CD4-positive, alpha-beta T cell treated with Interleukin-17A for 4 hours (primary cell): ENCODE data around the gene MSLN.

Experiments used
- DNase-seq: peaks from one replicate; pipeline ENCODE4 v3.0.0-alpha.2; 2020; ENCODE audit warnings: mixed read lengths

Gene MSLN

DNA sequence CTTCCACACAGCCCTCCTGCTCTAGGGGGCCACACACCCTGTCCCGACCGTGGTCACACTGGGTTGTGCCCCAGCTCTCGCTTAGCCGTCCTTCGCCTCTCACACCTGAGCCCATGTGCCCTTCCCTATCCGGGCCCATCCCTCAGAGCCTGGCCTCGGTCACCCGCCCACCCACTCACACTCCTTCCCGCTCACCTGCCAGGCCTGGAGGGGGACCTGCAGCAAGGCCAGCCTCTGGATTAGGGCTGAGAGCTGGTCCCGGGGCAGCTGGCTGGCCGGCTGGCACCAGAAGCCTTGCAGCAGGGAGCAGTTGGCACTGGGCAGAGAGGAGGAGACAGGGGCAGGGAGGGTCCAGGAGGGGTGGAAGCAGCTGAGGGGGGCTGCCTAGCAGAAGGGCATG, 17.9 kb downstream of the MSLN start:
- DNase-seq = no peak

DNA sequence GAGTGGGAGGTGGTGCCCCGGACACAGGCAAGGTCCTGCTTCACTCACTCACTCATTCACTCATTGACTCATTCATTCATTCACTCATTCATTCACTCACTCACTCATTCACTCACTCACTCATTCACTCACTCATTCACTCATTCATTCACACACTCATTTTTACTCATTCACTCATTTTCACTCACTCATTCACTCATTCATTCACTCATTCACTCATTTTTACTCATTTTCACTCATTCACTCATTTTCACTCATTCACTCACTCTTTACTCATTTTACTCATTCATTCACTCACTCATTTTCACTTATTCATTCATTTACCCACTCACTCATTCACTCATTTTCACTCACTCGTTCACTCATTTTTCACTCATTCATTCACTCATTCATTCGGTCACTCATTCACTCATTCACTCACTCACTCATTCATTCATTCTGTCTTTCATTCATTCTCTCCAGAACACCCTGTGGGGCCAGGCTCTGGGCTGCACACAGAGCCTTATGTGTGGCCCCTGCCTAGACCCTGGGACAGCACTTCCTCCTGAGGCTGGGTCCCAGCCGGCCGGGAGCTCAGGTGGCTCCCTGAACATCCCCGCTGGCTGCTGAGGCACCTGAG, 18.5 kb downstream of the MSLN start:
- DNase-seq = no peak

DNA sequence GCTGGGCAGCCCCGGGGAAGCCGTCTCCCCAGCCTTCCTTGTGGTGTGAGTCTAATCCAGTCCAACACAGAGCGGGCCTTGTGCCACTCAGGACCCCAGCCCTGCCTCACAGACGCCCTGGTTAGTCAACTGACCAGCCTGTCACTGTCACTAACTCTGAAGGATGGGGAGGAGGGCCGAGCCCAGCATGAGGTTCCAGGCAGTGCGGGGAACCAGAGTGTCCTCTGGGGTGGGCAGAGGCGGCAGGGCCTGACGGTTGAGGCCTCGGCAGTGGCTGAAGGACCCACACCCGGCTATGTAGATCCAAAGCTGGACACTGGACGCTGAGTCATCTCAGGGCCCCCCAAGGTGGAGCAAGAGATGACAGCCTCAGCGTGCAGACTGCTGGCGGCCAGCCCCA, 19.0 kb downstream of the MSLN start:
- DNase-seq = no peak

DNA sequence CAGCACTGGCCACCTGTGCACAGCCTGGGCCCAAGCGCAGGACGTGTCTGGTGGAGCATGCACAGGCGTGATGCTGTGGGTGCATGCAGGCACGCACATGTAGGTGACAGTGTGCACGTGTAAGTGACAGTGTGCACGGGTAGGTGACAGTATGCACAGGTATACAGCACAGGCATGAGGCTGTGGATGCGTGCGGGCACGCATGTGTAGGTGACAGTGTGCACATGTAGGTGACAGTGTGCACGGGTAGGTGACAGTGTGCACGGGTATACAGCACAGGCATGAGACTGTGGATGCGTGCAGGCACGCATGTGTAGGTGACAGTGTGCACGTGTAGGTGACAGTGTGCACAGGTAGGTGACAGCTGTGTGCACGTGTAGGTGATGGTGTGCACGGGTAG, 19.8 kb downstream of the MSLN start:
- DNase-seq = no peak

DNA sequence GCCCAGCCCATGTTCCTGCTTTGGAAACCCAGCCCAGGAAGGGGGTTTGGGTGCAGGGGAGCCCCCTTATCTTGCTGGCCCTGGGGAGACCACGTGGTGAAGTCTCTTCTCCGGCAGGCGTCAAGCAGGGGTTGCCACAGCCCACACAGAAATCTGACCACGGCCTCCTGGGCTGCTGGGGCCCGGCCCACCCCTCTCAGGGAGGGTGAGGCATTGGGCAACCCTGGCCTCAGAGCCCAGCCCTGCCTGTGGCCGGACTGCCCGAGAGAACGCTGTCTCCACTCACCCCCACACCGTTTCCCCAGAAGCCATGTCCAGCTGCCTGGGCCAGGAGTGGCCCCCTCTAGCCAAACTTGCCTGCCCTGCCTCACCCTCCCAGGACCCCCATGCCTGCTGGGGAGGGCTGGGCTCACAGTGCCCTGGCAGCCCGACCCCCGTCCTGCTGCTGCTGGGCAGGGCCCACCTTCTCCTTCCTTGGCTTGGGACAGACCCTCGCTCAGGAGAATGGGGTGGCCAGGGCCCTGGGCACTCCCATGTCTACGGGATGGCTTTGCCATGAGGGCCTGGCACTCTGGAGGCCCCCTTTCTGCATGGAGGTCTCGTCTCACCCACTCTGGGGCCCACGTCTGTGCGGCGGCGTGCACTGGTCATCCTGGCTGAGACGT, 20.9 kb downstream of the MSLN start:
- no peak for DNase-seq

DNA sequence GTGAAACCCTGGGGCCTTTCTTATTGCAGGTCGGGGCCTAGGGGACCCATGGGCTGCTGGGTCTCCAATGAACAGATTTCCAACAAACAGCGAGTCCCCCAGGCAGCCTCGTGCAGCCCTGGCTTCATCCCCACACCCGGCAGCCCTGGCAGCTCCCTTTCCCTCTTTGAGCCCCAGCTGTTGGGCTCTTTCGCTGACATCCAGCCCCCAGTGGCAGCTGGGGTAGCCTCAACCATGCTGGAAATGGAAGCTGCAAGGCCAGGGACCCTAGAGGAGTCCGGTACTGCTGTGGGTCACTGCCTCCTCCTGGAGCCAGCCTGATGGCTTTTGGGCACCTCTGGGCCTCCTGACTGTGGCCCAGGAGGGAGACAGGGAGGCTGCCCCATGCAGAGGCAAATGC, 21.7 kb downstream of the MSLN start:
- no peak for DNase-seq

DNA sequence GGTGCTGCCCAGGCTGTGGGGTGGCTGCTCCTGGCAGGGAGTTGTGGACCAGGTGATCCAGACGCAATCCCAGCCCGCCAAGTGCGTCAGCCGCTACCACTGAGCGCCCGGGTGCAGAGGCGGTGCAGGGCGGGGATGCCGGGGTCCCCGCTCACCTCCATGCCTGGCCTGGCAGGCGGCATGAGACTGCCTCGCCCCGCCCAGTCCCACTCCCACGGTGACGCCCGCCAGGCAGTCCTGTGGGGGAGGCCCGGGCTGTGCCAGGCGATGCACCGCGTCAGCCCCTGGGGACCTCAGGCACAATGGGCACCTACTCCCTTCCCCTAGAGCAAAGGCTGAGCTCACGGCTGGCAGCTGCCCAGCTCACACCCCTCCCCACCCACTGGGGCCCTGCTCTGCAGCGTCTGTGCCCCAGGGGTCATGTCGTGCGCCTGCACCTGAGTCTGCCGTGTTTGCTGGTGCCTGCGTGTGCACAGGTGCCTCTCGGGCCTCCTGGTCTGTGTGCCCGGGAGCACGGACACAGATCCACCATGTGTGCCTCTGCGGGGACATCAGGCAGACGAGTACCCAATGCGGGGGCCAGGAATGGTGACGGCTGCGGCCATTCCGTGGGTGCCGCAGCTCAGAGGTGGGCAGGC, 22.4 kb downstream of the MSLN start:
- DNase-seq = no peak

DNA sequence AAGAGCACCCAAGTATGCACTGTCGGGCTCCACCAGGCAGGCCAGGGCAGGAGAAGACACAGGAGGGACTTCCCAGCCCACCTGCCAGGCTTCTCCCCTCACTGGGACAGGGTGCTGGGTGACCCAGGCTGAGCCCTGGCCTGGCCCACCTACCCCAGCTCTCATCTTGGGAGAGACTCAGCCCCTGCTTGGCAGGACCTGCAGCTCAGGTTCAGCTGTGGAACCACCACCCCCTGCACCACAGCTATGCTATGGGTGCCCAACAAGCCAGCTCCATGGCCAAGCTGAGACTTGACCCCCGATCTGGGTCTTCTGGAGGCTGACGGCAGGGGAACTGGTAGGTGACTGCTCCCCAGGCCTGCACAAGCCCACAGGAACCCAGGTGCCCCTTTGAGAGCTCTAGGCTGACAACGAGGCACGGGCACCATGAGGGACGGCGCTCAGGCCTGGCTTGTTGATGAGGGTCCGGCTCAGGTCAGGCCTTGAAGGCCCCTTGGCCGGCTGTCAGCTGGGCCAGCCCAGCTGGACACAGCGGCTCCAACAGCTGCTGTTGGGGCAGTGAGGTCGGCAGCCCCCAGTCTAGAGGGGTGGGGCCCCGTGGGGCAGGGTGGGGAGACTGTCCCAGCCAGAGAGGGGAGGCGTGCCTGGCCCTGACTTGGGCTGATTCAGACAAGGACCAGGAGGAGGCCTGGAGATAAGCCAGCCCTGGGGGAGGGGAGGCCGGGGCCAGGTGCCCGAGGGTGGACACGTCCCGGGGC, 23.0 kb downstream of the MSLN start:
- no peak for DNase-seq

DNA sequence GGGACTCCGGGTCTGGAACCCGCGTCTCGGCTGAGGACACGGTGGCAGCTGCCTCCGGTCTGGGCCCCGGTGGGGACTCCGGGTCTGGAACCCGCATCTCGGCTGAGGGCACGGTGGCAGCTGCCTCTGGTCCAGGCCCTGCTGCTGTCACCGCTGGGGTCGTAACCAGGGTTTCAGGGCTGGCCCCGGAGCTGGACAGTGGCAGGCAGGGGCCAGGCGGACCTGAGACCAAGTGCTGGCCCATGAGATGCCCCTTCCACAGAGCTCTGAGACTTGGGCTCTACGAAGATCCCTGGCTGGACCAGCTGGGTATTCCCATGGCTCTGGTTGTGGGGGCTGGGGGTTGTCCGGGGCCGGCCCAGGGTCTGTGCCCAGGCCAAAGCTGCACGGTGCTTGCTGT, 23.9 kb downstream of the MSLN start:
- DNase-seq = no peak

DNA sequence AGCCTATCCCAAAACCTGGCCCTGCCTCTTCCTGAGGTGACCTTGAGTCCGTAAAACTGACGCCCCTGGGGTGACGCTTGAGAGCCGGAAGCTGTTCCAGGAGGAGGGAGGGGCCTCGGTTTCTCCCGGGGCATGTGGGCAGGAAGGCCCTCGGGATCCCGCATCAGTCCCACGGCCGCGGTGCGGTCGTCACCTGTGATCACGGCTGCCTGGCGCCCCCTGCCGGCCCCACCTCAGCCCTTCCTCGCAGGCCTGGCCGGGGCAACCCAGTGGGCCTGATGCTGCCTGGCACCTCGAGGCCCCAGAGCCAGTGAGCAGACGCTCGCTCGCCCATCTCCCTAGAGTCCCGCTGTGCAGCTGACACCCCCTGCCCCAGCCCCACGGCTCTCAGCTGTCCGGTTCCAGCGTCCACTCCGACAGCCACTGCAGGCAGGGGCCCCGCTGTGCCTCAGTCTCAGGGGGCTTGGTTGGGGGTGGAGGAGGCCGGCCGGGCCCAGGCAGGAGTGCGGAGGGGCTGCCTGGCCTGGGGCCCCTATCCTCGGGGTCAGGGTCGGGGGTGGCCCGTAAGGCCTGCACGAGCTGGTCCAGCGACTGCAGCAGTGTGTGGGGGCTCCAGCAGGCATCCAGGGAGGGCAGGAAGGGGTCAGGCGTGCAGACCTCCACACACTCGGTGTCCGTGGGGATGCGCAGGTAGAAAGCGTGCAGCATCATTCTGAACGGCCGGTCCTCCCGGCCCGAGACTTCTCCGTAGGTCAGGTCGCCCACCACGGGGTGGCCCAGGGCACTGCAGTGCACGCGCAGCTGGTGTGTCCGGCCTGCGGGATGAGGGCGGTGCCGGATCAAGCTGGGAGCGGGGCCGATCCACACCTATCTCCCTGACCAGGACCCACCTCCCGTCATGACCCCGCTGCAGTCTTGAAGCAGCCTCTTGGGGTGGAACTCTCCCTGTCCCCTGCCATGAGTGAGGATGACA, 25.3 kb downstream of the MSLN start:
- peak; percentile 86 for DNase-seq

DNA sequence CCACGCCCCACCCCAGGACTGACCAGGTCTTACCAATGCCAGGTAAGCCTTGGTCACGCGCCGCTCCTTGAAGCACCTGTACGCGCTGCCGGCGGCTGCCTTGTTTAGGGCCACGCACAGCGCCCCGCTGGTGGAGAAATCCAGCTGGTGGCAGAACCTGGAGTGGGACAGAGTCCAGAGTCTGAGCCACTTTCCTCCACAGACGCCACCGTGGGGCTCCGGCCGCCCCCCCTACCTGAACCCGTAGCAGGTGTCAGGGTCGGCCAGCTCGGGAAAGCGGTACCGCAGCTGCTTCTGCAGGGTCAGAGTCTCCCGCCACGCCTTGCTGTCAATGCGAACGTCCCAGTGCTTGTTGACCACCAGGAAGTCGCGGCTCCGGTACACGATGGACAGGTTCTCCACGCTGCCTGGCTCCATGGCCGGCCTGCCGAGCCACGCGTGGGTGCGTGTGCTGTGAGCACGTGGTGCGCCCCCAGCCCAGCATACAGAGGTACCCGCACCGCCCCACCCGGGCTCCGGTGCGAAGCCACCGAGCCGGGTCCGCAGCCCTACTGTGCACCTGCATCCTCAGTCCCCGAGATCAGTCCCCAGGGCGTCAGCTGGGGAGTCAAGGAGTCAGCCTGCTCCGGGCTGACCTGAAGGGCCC, 26.9 kb downstream of the MSLN start:
- no peak for DNase-seq

DNA sequence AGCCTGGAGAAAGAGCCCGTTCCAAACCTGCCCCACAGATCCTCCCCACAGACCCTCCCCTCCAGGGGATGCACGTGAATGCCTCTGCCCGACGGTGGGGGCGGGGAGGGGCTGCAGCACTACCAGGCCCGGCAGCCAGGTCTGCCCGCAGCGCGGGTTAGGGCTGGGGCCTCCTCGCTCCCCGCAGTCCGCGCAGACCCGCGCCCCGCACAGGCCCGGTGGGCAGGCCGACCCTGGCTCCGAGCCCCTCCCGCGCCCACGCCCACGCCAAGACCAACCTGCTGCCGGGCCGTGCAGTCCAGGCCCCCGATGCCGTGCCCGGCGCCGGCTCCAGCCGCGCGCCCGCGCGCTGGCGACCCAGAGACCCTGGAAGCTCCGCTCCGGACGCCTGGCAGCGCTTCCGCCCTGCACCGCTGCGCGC, 27.5 kb downstream of the MSLN start, which contains the start of gene RPUSD1:
RPUSD1 (minus strand) TSS at position 404 of the 421 bp plus-strand sequence. CDS start 644 bp downstream, outside the sequence.
- no peak for DNase-seq

DNA sequence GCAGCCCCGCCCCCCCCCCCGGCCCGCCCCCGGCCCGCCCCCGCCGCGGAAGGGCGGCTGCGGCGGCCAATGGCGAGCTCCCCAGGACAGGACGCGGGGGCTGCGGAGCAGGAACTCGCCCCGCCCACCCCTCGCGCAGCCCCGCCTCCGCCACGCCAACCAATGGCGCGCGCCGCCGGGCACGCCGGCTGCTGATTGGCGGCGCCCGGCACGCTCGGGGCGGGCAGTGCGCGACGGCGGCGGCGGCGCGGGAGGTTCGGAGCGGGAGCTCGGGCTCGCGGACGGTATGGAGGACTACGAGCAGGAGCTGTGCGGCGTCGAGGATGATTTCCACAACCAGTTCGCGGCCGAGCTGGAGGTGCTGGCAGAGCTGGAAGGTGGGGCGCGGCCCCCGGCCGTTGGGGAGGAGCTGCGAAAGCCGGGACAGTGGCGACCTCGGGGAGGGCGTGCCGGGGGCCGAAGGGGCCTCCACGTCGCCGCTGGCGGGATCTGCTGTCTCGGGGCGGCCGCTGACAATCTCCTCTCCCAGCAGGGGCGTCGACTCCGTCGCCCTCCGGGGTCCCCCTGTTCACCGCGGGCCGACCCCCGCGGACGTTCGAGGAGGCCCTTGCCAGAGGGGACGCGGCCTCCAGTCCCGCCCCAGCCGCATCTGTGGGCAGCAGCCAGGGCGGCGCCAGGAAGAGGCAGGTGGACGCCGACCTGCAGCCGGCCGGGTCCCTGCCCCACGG, 28.0 kb downstream of the MSLN start, which contains the start of gene CHTF18:
CHTF18 (plus strand) TSS at position 222 of the 728 bp plus-strand sequence; CDS start at position 287, 65 bp downstream.
- peak; percentile 96 for DNase-seq

DNA sequence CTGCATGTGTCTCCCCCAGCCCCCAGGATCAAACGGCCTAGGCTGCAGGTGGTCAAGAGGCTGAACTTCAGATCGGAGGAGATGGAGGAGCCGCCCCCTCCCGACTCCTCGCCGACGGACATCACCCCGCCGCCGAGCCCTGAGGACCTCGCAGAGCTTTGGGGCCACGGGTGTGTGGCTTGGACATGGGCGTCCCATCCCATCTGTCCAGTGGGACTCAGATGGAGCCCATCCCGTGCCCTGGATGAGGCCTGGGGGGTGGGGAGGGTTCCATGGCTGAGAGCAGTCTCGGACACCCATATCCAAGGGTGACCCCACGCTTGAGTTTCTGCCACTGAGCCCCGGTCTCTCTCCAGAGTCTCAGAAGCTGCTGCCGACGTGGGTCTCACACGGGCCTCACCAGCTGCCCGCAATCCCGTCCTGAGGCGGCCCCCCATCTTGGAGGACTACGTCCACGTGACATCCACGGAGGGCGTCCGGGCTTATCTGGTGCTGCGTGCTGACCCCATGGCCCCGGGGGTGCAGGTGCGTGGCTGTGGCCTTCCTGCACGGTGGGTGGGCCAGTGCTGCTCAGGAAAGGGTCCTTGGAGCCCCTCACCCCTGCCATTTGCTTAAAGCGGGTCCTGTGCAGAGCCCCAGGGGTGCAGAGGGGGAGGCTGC, 28.8 kb downstream of the MSLN start:
- no peak for DNase-seq

DNA sequence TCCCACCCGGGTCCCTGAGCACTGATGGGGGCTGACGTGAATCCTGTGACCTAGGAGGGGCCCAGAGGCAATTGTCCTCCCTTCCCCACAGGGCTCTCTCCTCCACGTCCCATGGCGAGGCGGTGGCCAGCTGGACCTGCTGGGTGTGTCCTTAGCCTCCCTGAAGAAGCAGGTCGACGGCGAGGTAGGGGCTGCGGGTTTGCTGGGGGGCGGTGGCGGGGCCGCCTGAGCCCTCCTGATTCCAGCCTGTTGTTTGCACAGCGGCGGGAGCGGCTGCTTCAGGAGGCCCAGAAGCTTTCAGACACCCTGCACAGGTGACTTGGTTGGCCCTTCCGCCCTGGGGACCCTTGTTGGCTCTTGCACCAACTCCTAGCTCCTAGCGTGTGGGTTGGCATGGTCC, 29.6 kb downstream of the MSLN start:
- DNase-seq = no peak

DNA sequence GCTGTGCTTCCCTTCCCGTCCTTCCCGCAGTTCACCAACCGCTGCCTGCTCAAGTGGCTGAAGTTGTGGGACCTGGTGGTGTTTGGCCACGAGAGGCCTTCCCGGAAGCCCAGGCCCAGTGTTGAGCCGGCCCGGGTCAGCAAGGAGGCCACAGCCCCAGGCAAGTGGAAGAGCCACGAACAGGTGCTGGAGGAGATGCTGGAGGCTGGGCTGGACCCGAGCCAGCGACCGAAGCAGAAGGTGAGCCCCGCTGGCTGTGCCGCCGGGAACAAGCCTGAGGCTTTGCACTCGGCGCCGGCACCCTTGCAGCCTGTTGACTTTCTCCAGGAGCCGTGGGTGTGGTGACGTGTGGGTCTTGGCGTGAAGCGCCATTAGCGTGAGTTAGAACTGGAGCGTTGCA, 30.6 kb downstream of the MSLN start:
- no peak for DNase-seq

DNA sequence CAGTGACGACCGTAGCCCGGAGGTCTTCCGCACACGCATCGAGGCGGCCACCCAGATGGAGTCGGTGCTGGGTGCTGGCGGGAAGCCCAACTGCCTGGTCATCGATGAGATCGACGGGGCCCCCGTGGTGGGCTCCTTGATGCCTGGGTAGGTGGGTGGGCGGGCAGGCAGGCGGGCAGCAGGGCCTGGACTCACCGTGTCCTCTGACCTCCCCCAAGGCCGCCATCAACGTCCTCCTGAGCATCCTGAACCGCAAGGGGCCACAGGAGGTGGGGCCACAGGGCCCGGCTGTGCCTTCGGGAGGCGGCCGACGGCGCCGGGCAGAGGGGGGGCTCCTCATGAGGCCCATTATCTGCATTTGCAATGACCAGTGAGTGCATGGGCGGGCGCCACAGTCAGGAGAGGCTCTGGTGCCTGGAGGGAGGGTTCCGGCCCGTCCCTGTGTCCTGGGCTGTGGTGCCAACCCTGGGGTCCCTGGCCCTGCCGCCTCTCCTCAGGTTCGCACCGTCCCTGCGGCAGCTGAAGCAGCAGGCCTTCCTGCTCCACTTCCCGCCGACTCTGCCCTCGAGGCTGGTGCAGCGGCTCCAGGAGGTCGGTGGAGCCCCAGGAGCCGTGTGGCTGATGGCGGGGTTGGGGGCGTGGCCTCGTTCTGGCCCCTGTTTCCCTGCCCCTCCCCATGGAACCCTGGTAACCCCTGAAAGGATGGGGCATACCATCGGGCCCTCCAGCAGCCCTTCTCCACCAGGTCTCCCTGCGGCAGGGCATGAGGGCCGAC, 31.9 kb downstream of the MSLN start:
- no peak for DNase-seq

DNA sequence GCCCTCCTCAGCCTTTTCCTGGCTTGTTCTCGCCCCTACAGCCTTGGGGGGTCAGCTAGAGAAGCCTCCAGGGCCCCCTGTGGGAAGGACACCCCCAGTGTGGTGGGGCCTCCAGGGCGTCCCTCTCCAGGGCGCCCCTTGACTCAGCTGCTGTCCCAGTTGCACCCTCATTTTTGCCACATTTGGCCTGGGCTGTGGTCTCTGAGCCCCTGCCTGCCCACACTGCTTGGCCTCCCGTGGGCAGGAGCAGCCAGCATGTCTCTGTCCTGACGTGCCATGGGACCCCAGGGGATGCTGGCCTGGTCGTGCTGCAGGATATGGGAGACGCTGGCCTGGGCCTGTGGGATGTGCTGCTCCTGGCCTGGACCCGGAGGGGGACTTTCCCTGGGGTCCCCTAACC, 32.9 kb downstream of the MSLN start:
- DNase-seq = no peak

DNA sequence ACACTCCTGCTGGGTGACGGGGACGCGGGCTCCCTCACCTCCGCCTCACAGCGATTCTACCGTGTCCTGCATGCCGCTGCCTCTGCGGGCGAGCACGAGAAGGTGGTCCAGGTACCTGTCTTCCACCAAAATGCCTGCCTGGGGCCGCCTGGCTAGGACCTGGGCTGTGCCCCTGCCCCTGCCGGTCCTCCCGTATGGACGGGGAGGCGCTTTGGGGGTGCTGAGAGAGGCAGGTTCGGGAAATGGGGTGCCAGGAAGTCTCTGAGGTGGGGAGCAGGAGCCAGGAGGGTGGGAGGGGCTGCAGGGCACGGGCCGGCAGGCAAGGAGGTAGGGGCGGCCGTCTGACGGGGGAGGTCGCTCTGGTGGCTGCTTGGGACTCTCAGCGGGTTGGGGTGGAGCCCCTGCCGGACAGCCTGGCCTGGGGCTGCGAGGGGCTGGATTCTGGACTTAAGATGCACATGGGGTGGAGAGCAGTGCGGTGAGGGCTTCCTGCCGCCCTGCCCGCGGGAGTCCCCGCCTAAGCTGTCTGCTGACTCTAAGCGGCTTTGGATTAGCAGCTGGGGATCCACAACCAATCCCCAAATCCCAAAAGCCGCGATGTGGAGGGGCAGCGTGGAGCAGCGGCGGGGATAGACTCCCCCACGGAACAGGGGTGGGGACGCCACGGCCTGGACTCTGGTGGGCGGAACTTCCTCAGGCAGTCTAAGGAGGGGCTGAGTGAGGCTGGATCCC, 33.7 kb downstream of the MSLN start:
- no peak for DNase-seq
